22Rv1 (cell line): ENCODE results near the gene SH3RF3.

Experiments used
- CTCF ChIP-seq: fragments of 450-650 bp; IDR thresholded peaks from 2 replicates; pipeline ENCODE4 v1.5.1; 2017; ENCODE audit warnings: mild to moderate bottlenecking
- ZFX ChIP-seq: fragments of 450-650 bp; IDR thresholded peaks from 2 replicates; pipeline ENCODE4 v1.6.1; 2017; ENCODE audit warnings: antibody characterized with exemption, borderline replicate concordance

GRCh38 chr2:109148991-109149645 lies 20.1 kb downstream of the SH3RF3 start:
- TF ChIP-seq CTCF (no peak), ZFX (no peak)
